HepG2 (cell line): Measurements from ENCODE around the gene XDH. TPM values are rescaled to one million over a fixed set of nuclear protein-coding genes. Genes with fewer than 3 reads are reported as not detected.

Experiments
- ATAC-seq: fragments of 200-7000 bp; cut with Tn5 transposase; 3 replicates; pipeline ENCODE4 v1.9.1; 2020; ENCODE audit warnings: mild to moderate bottlenecking, moderate library complexity
- Bru-seq: library from RNA; stranded (reverse); fragments of 400-500 nt; gene quantifications from one replicate; lab custom pipeline; 2021; lab: Mats Ljungman, UMichigan
- BruChase-seq, 2 experiments: library from RNA; stranded (reverse); fragments of 400-500 nt; gene quantifications; one replicate each; lab custom pipeline; 2021; lab: Mats Ljungman, UMichigan
- BruUV-seq: library from RNA; stranded (reverse); fragments of 400-500 nt; replicated peaks from 2 replicates; lab custom pipeline; 2021; lab: Mats Ljungman, UMichigan
- CTCF ChIA-PET: fragments of 300-600 bp; formaldehyde crosslinking; extraction: SDS; loops from one replicate; lab custom pipeline; 2021; ENCODE audit warnings: low total read pairs, inconsistent platforms, low intra/inter-chr PET ratio; lab: Yijun Ruan, JAX
- POLR2A ChIA-PET: fragments of 350-600 bp; sonication (Branson Sonifier 250); formaldehyde crosslinking; loops from one replicate; lab custom pipeline; 2020; ENCODE audit warnings: antibody characterized with exemption, inconsistent platforms; lab: Yijun Ruan, JAX
- DNase-seq: peaks from one replicate; pipeline ENCODE4 v3.0.0-alpha.2; 2015; ENCODE audit warnings: low spot score
- FAIRE-seq: peaks from 3 replicates; lab custom pipeline; 2011; peaks lifted over from hg19 to GRCh38; lab: Jason Lieb, UNC
- H2AFZ ChIP-seq: one replicate; pipeline ENCODE4 v1.6.1; 2011; ENCODE audit warnings: low read length, inconsistent platforms
- H3K27ac ChIP-seq: fragments of 300-600 bp; 3 replicates; pipeline ENCODE4 v1.8.0; 2011; ENCODE audit warnings: mixed run types, mild to moderate bottlenecking, mixed read lengths, low read length, inconsistent platforms; ENCODE audit not compliant: insufficient read depth; ENCODE audit errors: extremely low read length
- H3K27me3 ChIP-seq, 2 experiments: fragments of 200-600 bp in 1 of 2; 2 replicates in 1 of 2; 3 replicates in 1 of 2; pipeline versions ENCODE4 v1.6.0 to v1.8.0; 2011; ENCODE audit warnings: low read length in 2 of 2, mild to moderate bottlenecking in 2 of 2, moderate library complexity in 2 of 2, inconsistent platforms in 1 of 2; ENCODE audit not compliant: insufficient read depth in 2 of 2, control insufficient read depth in 1 of 2
- H3K36me3 ChIP-seq, 2 experiments: fragments of 200-600 bp in 1 of 2; replicated peaks in 1 of 2; 2 replicates in 1 of 2; 3 replicates in 1 of 2; pipeline versions ENCODE4 v1.5.1 to v1.8.0; 2011; ENCODE audit warnings: low read length in 2 of 2, inconsistent platforms in 1 of 2; ENCODE audit not compliant: insufficient read depth in 2 of 2, control insufficient read depth in 1 of 2
- H3K4me1 ChIP-seq: 2 replicates; pipeline ENCODE4 v1.5.1; 2012; ENCODE audit warnings: low read length, inconsistent platforms; ENCODE audit not compliant: insufficient read depth
- H3K4me2 ChIP-seq: 2 replicates; pipeline ENCODE4 v1.6.0; 2011; ENCODE audit warnings: low read depth, low read length, inconsistent platforms
- H3K4me3 ChIP-seq, 3 experiments: fragments of 200-600 bp in 1 of 3; sonication (generic), shearing (Covaris generic) in 1 of 3; replicated peaks in 1 of 3; 2 replicates each; pipeline ENCODE4 v1.5.1; 2011 to 2016; ENCODE audit warnings: low read length in 3 of 3, inconsistent platforms in 2 of 3, low read depth in 2 of 3, mild to moderate bottlenecking in 2 of 3, control low read depth in 1 of 3, mixed read lengths in 1 of 3; ENCODE audit not compliant: insufficient read depth in 1 of 3
- H3K79me2 ChIP-seq: one replicate; pipeline ENCODE4 v1.6.1; 2011; ENCODE audit warnings: low read length, inconsistent platforms; ENCODE audit not compliant: insufficient read depth
- H3K9ac ChIP-seq: 2 replicates; pipeline ENCODE4 v1.6.0; 2011; ENCODE audit warnings: mild to moderate bottlenecking, low read depth, low read length, inconsistent platforms; ENCODE audit not compliant: insufficient read depth
- H3K9me3 ChIP-seq: 2 replicates; pipeline ENCODE4 v1.5.1; 2012; ENCODE audit warnings: mild to moderate bottlenecking, low read length
- H4K20me1 ChIP-seq: 2 replicates; pipeline ENCODE4 v1.6.0; 2011; ENCODE audit warnings: inconsistent platforms, mild to moderate bottlenecking, low read length, moderate library complexity; ENCODE audit not compliant: insufficient read depth
- PBX3 ChIP-seq: sonication (generic); formaldehyde crosslinking; IDR thresholded peaks from 2 replicates; pipeline ENCODE4 v1.8.1; 2023; ENCODE audit warnings: missing genetic modification reagents, inconsistent platforms, borderline replicate concordance
- RELA ChIP-seq: sonication (generic); formaldehyde crosslinking; IDR thresholded peaks from 2 replicates; pipeline ENCODE4 v1.4.0; 2020; ENCODE audit warnings: missing genetic modification reagents
- TFE3 ChIP-seq: IDR thresholded peaks from 2 replicates; pipeline ENCODE4 v1.6.1; 2016
- ZGPAT ChIP-seq: IDR thresholded peaks from 2 replicates; pipeline ENCODE4 v1.6.1; 2016; ENCODE audit warnings: mild to moderate bottlenecking
- ZNF17 ChIP-seq: sonication (generic); formaldehyde crosslinking; IDR thresholded peaks from 2 replicates; pipeline ENCODE4 v1.5.0; 2020; ENCODE audit warnings: mild to moderate bottlenecking, missing genetic modification reagents
- ZNF362 ChIP-seq: sonication (generic); formaldehyde crosslinking; IDR thresholded peaks from 2 replicates; pipeline ENCODE4 v1.4.0; 2020; ENCODE audit warnings: missing genetic modification reagents, mild to moderate bottlenecking, borderline replicate concordance
- ZNF484 ChIP-seq: sonication (generic); formaldehyde crosslinking; IDR thresholded peaks from 2 replicates; pipeline ENCODE4 v1.5.1; 2020; ENCODE audit warnings: mild to moderate bottlenecking, low read depth, missing genetic modification reagents, borderline replicate concordance
- ZNF687 ChIP-seq: sonication (generic); formaldehyde crosslinking; IDR thresholded peaks from 2 replicates; pipeline ENCODE4 v1.5.1; 2020; ENCODE audit warnings: mild to moderate bottlenecking, missing genetic modification reagents, moderate library complexity
- WGBS: methylation state at CpG from one replicate; pipeline ENCODE4 v1.1.6; 2017; ENCODE audit warnings: low lambda C conversion rate; 5-methylcytosine and 5-hydroxymethylcytosine counted together
- in situ Hi-C: cut with HindIII; loops from 2 replicates; pipeline ENCODE4 v1.10.0; 2017; ENCODE audit warnings: low pct_unique_long_range_greater_than_20kb; ENCODE audit not compliant: extremely low pct_ligation_motif_present
- intact Hi-C: fragments of 100-400 bp; cut with micrococcal nuclease; formaldehyde crosslinking; loops from one replicate; pipeline ENCODE4 v1.10.0; 2022; ENCODE audit not compliant: unreplicated experiment
- long read RNA-seq, 2 experiments: library from RNA in 1 of 2; library from polyadenylated mRNA in 1 of 2; stranded (forward) in 1 of 2; unstranded in 1 of 2; transcript quantifications; one replicate each; pipeline ENCODE4 v2.0.0, GENCODE V29; 2019 to 2022
- polyA minus RNA-seq, 3 experiments: library from RNA; depleted of rRNA, polyadenylated mRNA; stranded (reverse); fragments of >200 nt; gene quantifications; 2 replicates each; pipeline ENCODE4 v1.2.3, GENCODE V29; 2011; ENCODE audit warnings: low replicate concordance in 1 of 3
- polyA plus RNA-seq, 8 experiments: library from polyadenylated mRNA; depleted of rRNA in 3 of 8; stranded (reverse) in 7 of 8; unstranded in 1 of 8; fragments of >200 nt; fragmentation: Illumina TruSeq in 4 of 8; extraction: Trizol in 4 of 8; gene quantifications; 2 replicates each; pipeline versions ENCODE4 v1.2.1 to v1.2.3, GENCODE V29; 2011 to 2016; ENCODE audit warnings: low read depth in 4 of 8, missing spikeins in 1 of 8, mixed read lengths in 1 of 8; ENCODE audit not compliant: insufficient read depth in 1 of 8
- total RNA-seq, 5 experiments: library from RNA; depleted of rRNA; stranded (reverse); fragments of >200 nt; fragmentation: Illumina TruSeq; extraction: Trizol; gene quantifications; 2 replicates each; pipeline ENCODE4 v1.2.3, GENCODE V29; 2016; ENCODE audit warnings: low read depth in 1 of 5

The XDH gene
- total RNA-seq (2016; rRNA removed; fragmentation: Illumina TruSeq; extraction: Trizol) (not detected in 2 replicates), polyA plus RNA-seq (2011; rRNA removed) (not detected in 2 replicates), polyA minus RNA-seq (2011; rRNA and poly(A)+ RNA removed; ENCODE audit: low replicate concordance) (0.19 TPM in 1 of 2 replicates, not detected in the other), Bru-seq, nascent RNA (not detected), BruChase-seq, experiment 1, labeled RNA remaining after a 6-hour chase (percentile 4 among the genes with signal in this experiment), BruChase-seq, experiment 2, labeled RNA remaining after a 2-hour chase (not detected)
- total RNA-seq (2016; cell fraction: cytosol; rRNA removed; fragmentation: Illumina TruSeq; extraction: Trizol; ENCODE audit: low read depth), result not detected in 2 replicates
- not detected in 2 replicates for total RNA-seq (2016; cell fraction: insoluble cytoplasmic fraction; rRNA removed; fragmentation: Illumina TruSeq; extraction: Trizol)
- total RNA-seq (2016; cell fraction: membrane; rRNA removed; fragmentation: Illumina TruSeq; extraction: Trizol), result not detected in 2 replicates
- not detected in 2 replicates for total RNA-seq (2016; cell fraction: nucleus; rRNA removed; fragmentation: Illumina TruSeq; extraction: Trizol)
- polyA plus RNA-seq (2011; cell fraction: cytosol; rRNA removed), result not detected in 2 replicates
- polyA plus RNA-seq (2011; cell fraction: nucleus; rRNA removed), result not detected in 2 replicates
- not detected in 2 replicates for polyA plus RNA-seq (2012)
- polyA plus RNA-seq (2016; cell fraction: cytosol; fragmentation: Illumina TruSeq; extraction: Trizol; ENCODE audit: low read depth), result not detected in 2 replicates
- not detected in 2 replicates for polyA plus RNA-seq (2016; cell fraction: insoluble cytoplasmic fraction; fragmentation: Illumina TruSeq; extraction: Trizol; ENCODE audit: low read depth)
- polyA plus RNA-seq (2016; cell fraction: membrane; fragmentation: Illumina TruSeq; extraction: Trizol; ENCODE audit: low read depth), result not detected in 2 replicates
- polyA plus RNA-seq (2016; cell fraction: nucleus; fragmentation: Illumina TruSeq; extraction: Trizol; ENCODE audit: insufficient read depth, low read depth), result not detected in 2 replicates
- polyA minus RNA-seq (2011; cell fraction: cytosol; rRNA and poly(A)+ RNA removed), result not detected in 2 replicates
- polyA minus RNA-seq (2011; cell fraction: nucleus; rRNA and poly(A)+ RNA removed), result not detected in 2 replicates
- long read RNA-seq, experiment 1, result 0 reads
- long read RNA-seq, experiment 2, result 0 reads

- Histone ChIP-seq H3K9me3 (peaks cover 11% of the 10 kb centered on the region; the same call in 1 of the 2 replicates), H2AFZ (no peak within 1 kb of the TSS), H3K4me2 (no peak within 1 kb of the TSS), H3K9ac (no peak within 1 kb of the TSS), H3K27ac (no peak within 1 kb of the TSS), H3K4me3 (no peak within 1 kb of the TSS), H3K27me3 (no peaks in the 10 kb centered on the region; a peak in 1 of 5 replicates), H4K20me1 (no peaks in the 10 kb centered on the region), H3K4me1 (no peaks in the 10 kb centered on the region), H3K36me3 (no peaks in the 10 kb centered on the region), H3K79me2 (no peaks in the 10 kb centered on the region)
- no TSS peak for BruUV-seq
- FAIRE-seq, result no peak
- POLR2A ChIA-PET, result no interaction called here
- CTCF ChIA-PET, result interaction anchor here (1.2 kb wide), 1 partner anchor 109 kb away, joined by 5 read pairs; no protein-coding TSS in a partner anchor
- intact Hi-C loops (loop anchor here (5.0 kb wide), 1 partner anchor 108 kb away; no protein-coding TSS in a partner anchor), in situ Hi-C loops (no loop called here)
- WGBS, result 2% methylated on average over 5 of the region's 5 CpGs
- no peak for ATAC-seq
- no peak for DNase-seq
- TF ChIP-seq TFE3 (CRISPR knock-in tag) (no peak), ZNF687 (CRISPR knock-in tag) (no peak), ZNF484 (CRISPR knock-in tag) (no peak), ZNF362 (CRISPR knock-in tag) (no peak), ZNF17 (CRISPR knock-in tag) (no peak), RELA (no peak), ZGPAT (CRISPR knock-in tag) (no peak), PBX3 (no peak)
Measured at GRCh38 chr2:31414601-31415241, at the start of gene XDH. Gene XDH, minus strand, starts transcription at chr2:31414742. Its CDS starts 76 bp downstream, at chr2:31414666.
